Activated naive CD8-positive, alpha-beta T cell (primary cell): ENCODE data around the gene APLP2.
"Not testable (repeated sequence)": the region's sequence is repeated elsewhere in the genome, so short reads cannot be mapped to it uniquely, and the experiment has no call there.

Experiments used
- H3K27ac Mint-ChIP-seq: one replicate; pipeline ENCODE4 v1.8.0; 2021; ENCODE audit warnings: mixed read lengths
- H3K27me3 Mint-ChIP-seq: one replicate; pipeline ENCODE4 v1.8.0; 2021; ENCODE audit warnings: mixed read lengths
- H3K36me3 Mint-ChIP-seq: one replicate; pipeline ENCODE4 v1.8.0; 2021; ENCODE audit warnings: mixed read lengths
- H3K4me1 Mint-ChIP-seq: one replicate; pipeline ENCODE4 v1.8.0; 2021; ENCODE audit warnings: low read depth, mixed read lengths
- H3K4me3 Mint-ChIP-seq: one replicate; pipeline ENCODE4 v1.8.0; 2021; ENCODE audit warnings: mild to moderate bottlenecking, mixed read lengths
- H3K9me3 Mint-ChIP-seq: one replicate; pipeline ENCODE4 v1.8.0; 2021; ENCODE audit warnings: low read depth, mixed read lengths

APLP2 gene

GRCh38 chr11:130181295-130182272 lies 111.9 kb downstream of the APLP2 start:
- H3K4me1 Mint-ChIP-seq = no peaks in the 10 kb centered on the region
- no peaks in the 10 kb centered on the region for H3K9me3 Mint-ChIP-seq
- H3K27me3 Mint-ChIP-seq = peaks cover 6% of the 10 kb centered on the region
- no peak overlapping the region for H3K4me3 Mint-ChIP-seq
- H3K27ac Mint-ChIP-seq = no peak overlapping the region
- no peaks in the 10 kb centered on the region for H3K36me3 Mint-ChIP-seq

GRCh38 chr11:130183878-130184610 lies 114.3 kb downstream of the APLP2 start:
- Mint-ChIP-seq H3K27me3 (peaks cover 6% of the 10 kb centered on the region), H3K4me3 (no peak overlapping the region)

GRCh38 chr11:130187096-130187495 lies 117.4 kb downstream of the APLP2 start:
- Mint-ChIP-seq H3K27ac (no peak overlapping the region), H3K36me3 (no peaks in the 10 kb centered on the region), H3K27me3 (peaks cover 4% of the 10 kb centered on the region), H3K9me3 (no peaks in the 10 kb centered on the region), H3K4me1 (no peaks in the 10 kb centered on the region), H3K4me3 (no peak overlapping the region)

More at GRCh38 chr11:130183878-130184610, 114.3 kb downstream of the APLP2 start:
- no peak overlapping the region for H3K27ac Mint-ChIP-seq
- no peaks in the 10 kb centered on the region for H3K4me1 Mint-ChIP-seq
- no peaks in the 10 kb centered on the region for H3K36me3 Mint-ChIP-seq
- no peaks in the 10 kb centered on the region for H3K9me3 Mint-ChIP-seq

GRCh38 chr11:130188047-130188446 lies 118.4 kb downstream of the APLP2 start:
- Mint-ChIP-seq H3K4me3 (no peak overlapping the region), H3K27ac (no peak overlapping the region), H3K36me3 (no peaks in the 10 kb centered on the region), H3K4me1 (no peaks in the 10 kb centered on the region), H3K27me3 (peaks cover 4% of the 10 kb centered on the region), H3K9me3 (no peaks in the 10 kb centered on the region)

GRCh38 chr11:130188585-130189347 lies 119.1 kb downstream of the APLP2 start:
- Mint-ChIP-seq H3K9me3 (no peaks in the 10 kb centered on the region), H3K27ac (no peak overlapping the region), H3K4me3 (no peak overlapping the region), H3K36me3 (no peaks in the 10 kb centered on the region), H3K4me1 (no peaks in the 10 kb centered on the region), H3K27me3 (peaks cover 1% of the 10 kb centered on the region)

GRCh38 chr11:130189492-130190210 lies 120.0 kb downstream of the APLP2 start:
- Mint-ChIP-seq H3K27me3 (no peaks in the 10 kb centered on the region), H3K27ac (no peak overlapping the region), H3K36me3 (no peaks in the 10 kb centered on the region)

GRCh38 chr11:130190371-130190881 lies 120.7 kb downstream of the APLP2 start:
- Mint-ChIP-seq H3K9me3 (no peaks in the 10 kb centered on the region), H3K27ac (no peak overlapping the region), H3K36me3 (no peaks in the 10 kb centered on the region), H3K27me3 (no peaks in the 10 kb centered on the region), H3K4me1 (no peaks in the 10 kb centered on the region), H3K4me3 (no peak overlapping the region)

More at GRCh38 chr11:130189492-130190210, 120.0 kb downstream of the APLP2 start:
- Mint-ChIP-seq H3K4me1 (no peaks in the 10 kb centered on the region), H3K9me3 (no peaks in the 10 kb centered on the region), H3K4me3 (no peak overlapping the region)

GRCh38 chr11:130191896-130192295 lies 122.2 kb downstream of the APLP2 start:
- no peaks in the 10 kb centered on the region for H3K9me3 Mint-ChIP-seq
- H3K4me3 Mint-ChIP-seq = no peak overlapping the region
- no peaks in the 10 kb centered on the region for H3K36me3 Mint-ChIP-seq
- H3K4me1 Mint-ChIP-seq = no peaks in the 10 kb centered on the region
- H3K27ac Mint-ChIP-seq = no peak overlapping the region
- no peaks in the 10 kb centered on the region for H3K27me3 Mint-ChIP-seq

GRCh38 chr11:130192845-130193267 lies 123.2 kb downstream of the APLP2 start:
- H3K4me1 Mint-ChIP-seq = no peaks in the 10 kb centered on the region
- H3K27me3 Mint-ChIP-seq = no peaks in the 10 kb centered on the region
- no peaks in the 10 kb centered on the region for H3K36me3 Mint-ChIP-seq
- no peak overlapping the region for H3K4me3 Mint-ChIP-seq
- no peaks in the 10 kb centered on the region for H3K9me3 Mint-ChIP-seq
- H3K27ac Mint-ChIP-seq = no peak overlapping the region

GRCh38 chr11:130193551-130193950 lies 123.9 kb downstream of the APLP2 start:
- not testable (repeated sequence) for H3K27me3 Mint-ChIP-seq, H3K36me3 Mint-ChIP-seq, H3K4me1 Mint-ChIP-seq, H3K27ac Mint-ChIP-seq, H3K9me3 Mint-ChIP-seq, H3K4me3 Mint-ChIP-seq
